Measurements from ENCODE around the gene VEZF1. TPM values are rescaled to one million over a fixed set of nuclear protein-coding genes. Genes with fewer than 3 reads are reported as not detected.

Gene VEZF1
- total and polyA plus RNA-seq, 2 of the 4 experiments (the other 2 are of a cell fraction), result 21.1 to 42.1 TPM

DNA sequence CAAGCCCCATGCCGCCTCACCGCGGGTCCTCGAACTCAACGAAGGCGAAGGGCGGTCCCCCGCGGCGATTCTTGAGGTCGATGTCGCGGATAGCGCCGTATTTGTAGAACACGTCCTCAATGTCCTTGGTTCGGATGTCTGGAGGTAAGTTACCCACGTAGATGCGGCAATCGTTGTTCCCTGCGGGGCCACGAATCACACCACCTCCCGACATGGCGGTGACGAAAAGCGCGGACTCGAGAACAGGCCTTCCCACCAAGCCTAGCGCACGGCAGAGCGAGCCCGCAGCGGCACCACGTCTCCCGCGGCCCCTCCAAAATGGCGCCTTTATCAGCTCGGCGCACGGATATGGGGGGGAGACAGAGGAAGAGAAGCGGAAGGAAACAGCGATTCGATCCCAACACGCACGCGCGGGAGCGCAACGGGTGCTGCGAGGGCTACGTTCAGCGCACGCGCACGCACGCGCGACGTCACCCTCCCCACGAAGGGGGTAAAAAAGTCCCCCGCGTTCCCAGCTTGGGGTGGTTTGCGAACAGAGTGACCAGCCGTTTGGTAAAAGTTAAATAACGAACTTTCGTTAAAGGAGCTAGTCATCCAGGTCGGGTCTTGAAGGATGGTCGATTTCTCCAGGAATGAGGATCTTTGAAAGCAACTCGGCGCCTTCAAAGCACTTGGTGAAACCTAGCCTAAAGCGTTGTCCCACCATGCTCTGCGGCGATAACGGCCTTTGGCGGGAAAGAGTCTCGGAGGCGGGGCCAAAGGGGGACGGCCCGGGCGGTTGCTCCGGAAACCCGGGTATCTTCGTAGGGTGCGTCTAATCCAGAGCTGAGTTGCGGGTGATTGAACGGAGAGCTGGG, 19.1 kb upstream of the VEZF1 start, which contains the start of gene SRSF1 (continued):
- TF ChIP-seq, protein P1, sequence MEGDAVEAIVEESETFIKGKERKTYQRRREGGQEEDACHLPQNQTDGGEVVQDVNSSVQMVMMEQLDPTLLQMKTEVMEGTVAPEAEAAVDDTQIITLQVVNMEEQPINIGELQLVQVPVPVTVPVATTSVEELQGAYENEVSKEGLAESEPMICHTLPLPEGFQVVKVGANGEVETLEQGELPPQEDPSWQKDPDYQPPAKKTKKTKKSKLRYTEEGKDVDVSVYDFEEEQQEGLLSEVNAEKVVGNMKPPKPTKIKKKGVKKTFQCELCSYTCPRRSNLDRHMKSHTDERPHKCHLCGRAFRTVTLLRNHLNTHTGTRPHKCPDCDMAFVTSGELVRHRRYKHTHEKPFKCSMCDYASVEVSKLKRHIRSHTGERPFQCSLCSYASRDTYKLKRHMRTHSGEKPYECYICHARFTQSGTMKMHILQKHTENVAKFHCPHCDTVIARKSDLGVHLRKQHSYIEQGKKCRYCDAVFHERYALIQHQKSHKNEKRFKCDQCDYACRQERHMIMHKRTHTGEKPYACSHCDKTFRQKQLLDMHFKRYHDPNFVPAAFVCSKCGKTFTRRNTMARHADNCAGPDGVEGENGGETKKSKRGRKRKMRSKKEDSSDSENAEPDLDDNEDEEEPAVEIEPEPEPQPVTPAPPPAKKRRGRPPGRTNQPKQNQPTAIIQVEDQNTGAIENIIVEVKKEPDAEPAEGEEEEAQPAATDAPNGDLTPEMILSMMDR (conservative IDR thresholded peaks at IDR 0.05; ENCODE audit: low read depth, low read length), result no peak
- TF ChIP-seq CEBPB (IDR thresholded peaks at IDR 0.05; ENCODE audit: low read depth, low read length) (no peak), POLR2A (IDR thresholded peaks at IDR 0.05; ENCODE audit: low read depth, low read length) (peak; percentile 96), BHLHE40 (IDR thresholded peaks at IDR 0.05; ENCODE audit: low read depth, low read length) (peak; percentile 61; the same call in 1 of the 2 replicates), MAFK (IDR thresholded peaks at IDR 0.05; ENCODE audit: low read depth, low read length) (no peak)
